SK-N-SH (cell line): Measurements from ENCODE around the gene ELMO1. TPM values are rescaled to one million over a fixed set of nuclear protein-coding genes. Genes with fewer than 3 reads are reported as not detected.

Source experiments
- CTCF ChIA-PET: fragments of 300-600, 350-600 bp; formaldehyde crosslinking; extraction: SDS; loops from one replicate; lab custom pipeline; 2021; lab: Yijun Ruan, JAX
- POLR2A ChIA-PET: fragments of 350-600 bp; sonication (Branson Sonifier 250); formaldehyde crosslinking; extraction: SDS; loops from one replicate; lab custom pipeline; 2020; ENCODE audit warnings: antibody characterized with exemption, inconsistent platforms; lab: Yijun Ruan, JAX
- DNase-seq: peaks from one replicate; pipeline ENCODE4 v3.0.0; 2012
- H2AFZ ChIP-seq: fragments of 200-600 bp; sonication (generic); 2 replicates; pipeline ENCODE4 v1.8.1; 2016; ENCODE audit warnings: antibody characterized with exemption, mild to moderate bottlenecking, low read depth
- H3F3A ChIP-seq: fragments of 200-600 bp; sonication (generic); replicated peaks from 2 replicates; pipeline ENCODE3; 2016; ENCODE audit warnings: antibody characterized with exemption, mild to moderate bottlenecking; ENCODE audit not compliant: insufficient read depth
- H3K27ac ChIP-seq, 2 experiments: fragments of 200-500 bp in 1 of 2; fragments of 200-600 bp in 1 of 2; sonication (Bioruptor generic) in 1 of 2; sonication (generic), shearing (Covaris generic) in 1 of 2; 2 replicates each; pipeline versions ENCODE4 v1.5.1 to v1.6.1; 2014 to 2016; ENCODE audit warnings: low read depth in 2 of 2, inconsistent platforms in 1 of 2, low read length in 1 of 2, mild to moderate bottlenecking in 1 of 2, mixed read lengths in 1 of 2
- H3K27me3 ChIP-seq: fragments of 200-600 bp; sonication (generic), shearing (Covaris generic); 2 replicates; pipeline ENCODE4 v1.6.1; 2016; ENCODE audit warnings: mixed run types; ENCODE audit not compliant: insufficient read depth
- H3K36me3 ChIP-seq, 2 experiments: fragments of 200-500 bp in 1 of 2; fragments of 200-600 bp in 1 of 2; sonication (Bioruptor generic) in 1 of 2; sonication (generic) in 1 of 2; replicated peaks in 1 of 2; 2 replicates each; pipeline versions ENCODE3 to v1.5.1; 2014 to 2016; ENCODE audit warnings: low read length in 1 of 2, mild to moderate bottlenecking in 1 of 2; ENCODE audit not compliant: insufficient read depth in 2 of 2, control insufficient read depth in 1 of 2
- H3K4me1 ChIP-seq, 2 experiments: fragments of 200-500 bp in 1 of 2; fragments of 200-600 bp in 1 of 2; sonication (Bioruptor generic) in 1 of 2; sonication (generic), shearing (Covaris generic) in 1 of 2; 2 replicates each; pipeline versions ENCODE4 v1.5.1 to v1.6.1; 2014 to 2016; ENCODE audit warnings: low read depth in 1 of 2, low read length in 1 of 2, mixed run types in 1 of 2; ENCODE audit not compliant: insufficient read depth in 2 of 2, control insufficient read depth in 1 of 2
- H3K4me2 ChIP-seq: fragments of 200-600 bp; sonication (generic), shearing (Covaris generic); 2 replicates; pipeline ENCODE4 v1.6.1; 2017; ENCODE audit warnings: mixed run types
- H3K4me3 ChIP-seq, 2 experiments: fragments of 200-500 bp in 1 of 2; fragments of 200-600 bp in 1 of 2; sonication (Bioruptor generic) in 1 of 2; sonication (generic), shearing (Covaris generic) in 1 of 2; 2 replicates each; pipeline versions ENCODE4 v1.5.1 to v1.8.1; 2014 to 2016; ENCODE audit warnings: low read depth in 2 of 2, inconsistent platforms in 1 of 2, low read length in 1 of 2, mild to moderate bottlenecking in 1 of 2, mixed read lengths in 1 of 2, moderate library complexity in 1 of 2
- H3K79me2 ChIP-seq: fragments of 200-600 bp; sonication (generic); 2 replicates; pipeline ENCODE4 v1.8.1; 2017; ENCODE audit warnings: mild to moderate bottlenecking; ENCODE audit not compliant: insufficient read depth
- H3K9ac ChIP-seq: fragments of 200-600 bp; sonication (generic); 2 replicates; pipeline ENCODE4 v1.6.1; 2017; ENCODE audit warnings: mixed run types
- H3K9me2 ChIP-seq: fragments of 200-600 bp; sonication (generic); 2 replicates; pipeline ENCODE4 v1.6.1; 2017; ENCODE audit warnings: mixed run types
- H3K9me3 ChIP-seq: fragments of 200-600 bp; sonication (generic); 2 replicates; pipeline ENCODE4 v1.6.1; 2017; ENCODE audit warnings: mixed run types, mild to moderate bottlenecking, moderate library complexity
- H4K20me1 ChIP-seq: fragments of 200-600 bp; sonication (generic); 2 replicates; pipeline ENCODE4 v1.6.1; 2017; ENCODE audit warnings: mild to moderate bottlenecking, mixed run types; ENCODE audit not compliant: insufficient read depth
- CHD2 ChIP-seq: fragments of 150-350 bp; IDR thresholded peaks from 2 replicates; pipeline ENCODE4 v1.6.1; 2018; ENCODE audit warnings: low read length; ENCODE audit not compliant: partially characterized antibody
- EP300 ChIP-seq, 2 experiments: IDR thresholded peaks; 2 replicates each; pipeline versions ENCODE4 v1.4.0 to v1.6.1; 2012; ENCODE audit warnings: borderline replicate concordance in 1 of 2, low read depth in 1 of 2, low read length in 1 of 2
- FOXM1 ChIP-seq: IDR thresholded peaks from 2 replicates; pipeline ENCODE4 v1.4.0; 2012; ENCODE audit warnings: low read depth, mild to moderate bottlenecking
- JUND ChIP-seq: IDR thresholded peaks from 2 replicates; pipeline ENCODE4 v1.4.0; 2012
- MEF2A ChIP-seq: IDR thresholded peaks from 2 replicates; pipeline ENCODE4 v1.4.0; 2012; ENCODE audit warnings: low read depth, borderline replicate concordance
- NFIC ChIP-seq: IDR thresholded peaks from 2 replicates; pipeline ENCODE4 v1.4.0; 2012; ENCODE audit warnings: borderline replicate concordance
- POLR2AphosphoS5 ChIP-seq: IDR thresholded peaks from 2 replicates; pipeline ENCODE4 v1.6.1; 2012; ENCODE audit warnings: low read depth, low read length
- RAD21 ChIP-seq: IDR thresholded peaks from 2 replicates; pipeline ENCODE4 v1.6.1; 2012; ENCODE audit warnings: mild to moderate bottlenecking, low read length
- RXRA ChIP-seq: IDR thresholded peaks from 2 replicates; pipeline ENCODE4 v1.4.0; 2012; ENCODE audit warnings: low read depth, mild to moderate bottlenecking, borderline replicate concordance
- SIN3A ChIP-seq: IDR thresholded peaks from 2 replicates; pipeline ENCODE4 v1.6.1; 2012; ENCODE audit warnings: low read depth, mild to moderate bottlenecking, low read length, moderate library complexity, borderline replicate concordance
- SMC3 ChIP-seq: IDR thresholded peaks from 2 replicates; pipeline ENCODE4 v1.6.1; 2012; ENCODE audit warnings: low read depth, low read length, improper control_type of control experiment
- TAF1 ChIP-seq: IDR thresholded peaks from 2 replicates; pipeline ENCODE4 v1.6.1; 2012; ENCODE audit warnings: low read depth, mild to moderate bottlenecking, low read length, moderate library complexity, borderline replicate concordance
- YY1 ChIP-seq: IDR thresholded peaks from 2 replicates; pipeline ENCODE4 v1.4.0; 2012; ENCODE audit warnings: low read depth, mild to moderate bottlenecking
- WGBS: methylation state at CpG from one replicate; pipeline ENCODE4 v1.1.6; 2017; ENCODE audit warnings: low lambda C conversion rate; 5-methylcytosine and 5-hydroxymethylcytosine counted together
- polyA plus RNA-seq, 3 experiments: library from polyadenylated mRNA; depleted of rRNA; stranded (reverse); fragments of >200 nt; gene quantifications; 2 replicates each; pipeline ENCODE4 v1.2.3, GENCODE V29; 2012
- TF ChIP-seq, protein P1 (sequence below): IDR thresholded peaks from 2 replicates; pipeline ENCODE4 v1.4.0; 2012; ENCODE audit warnings: low read depth, borderline replicate concordance
- TF ChIP-seq, protein P2 (sequence below): IDR thresholded peaks from 2 replicates; pipeline ENCODE4 v1.6.1; 2012; ENCODE audit warnings: mild to moderate bottlenecking, low read depth, low read length, moderate library complexity
- TF ChIP-seq, protein P3 (sequence below): fragments of 150-350 bp; IDR thresholded peaks from 2 replicates; pipeline ENCODE4 v1.6.1; 2016; ENCODE audit warnings: mild to moderate bottlenecking, low read depth, low read length
- TF ChIP-seq, protein P4 (sequence below): fragments of 150-350 bp; IDR thresholded peaks from 2 replicates; pipeline ENCODE4 v1.6.1; 2017; ENCODE audit warnings: antibody characterized with exemption, low read length, low read depth, borderline replicate concordance

ELMO1 gene
- polyA plus RNA-seq, 1 of the 3 experiments (the other 2 are of a cell fraction) = 0.64 TPM

DNA sequence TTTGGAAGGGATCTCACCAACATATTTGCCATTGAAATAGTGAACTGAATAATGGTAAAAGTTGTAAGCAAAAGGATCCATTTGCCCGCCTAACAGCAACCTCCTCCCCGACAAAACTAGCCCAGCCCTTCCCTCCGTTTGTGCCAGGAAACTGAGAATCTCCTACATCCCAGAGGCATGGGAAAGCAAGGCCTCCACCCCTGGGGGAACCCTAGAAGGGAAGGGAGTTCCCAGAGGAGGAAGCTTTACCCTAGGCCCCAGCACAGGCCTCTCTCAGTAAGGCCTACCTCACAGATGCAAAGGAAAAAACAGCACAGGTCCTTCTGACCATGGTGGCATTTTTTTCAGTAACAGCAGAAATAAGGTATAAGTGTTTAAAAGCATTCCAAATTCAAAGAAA, 229.7 kb downstream of the ELMO1 start:
- no peak overlapping the region for H2AFZ ChIP-seq
- no peak overlapping the region for H3K9ac ChIP-seq
- DNase-seq = no peak
- no peaks in the 10 kb centered on the region for H3K4me1 ChIP-seq
- 41% methylated on average over 3 of the region's 3 CpGs for WGBS
- no peaks in the 10 kb centered on the region for H3K27me3 ChIP-seq
- no peak overlapping the region for H3K4me2 ChIP-seq
- no peaks in the 10 kb centered on the region for H3K79me2 ChIP-seq
- ChIA-PET POLR2A (no interaction called here), CTCF (interaction anchor here (1.2 to 8.2 kb wide), 5 partner anchors 11 to 615 kb away, joined by 4 to 55 read pairs (median 5); no protein-coding TSS in a partner anchor)
- H3K36me3 ChIP-seq = no peaks in the 10 kb centered on the region
- no peak overlapping the region for H3K4me3 ChIP-seq
- H3K27ac ChIP-seq = no peak overlapping the region
- no peaks in the 10 kb centered on the region for H3K9me2 ChIP-seq
- H4K20me1 ChIP-seq = no peaks in the 10 kb centered on the region
- H3F3A ChIP-seq = no peaks in the 10 kb centered on the region
- no peak for TF ChIP-seq NFIC
- TF ChIP-seq JUND = no peak
- no peak for TF ChIP-seq SMC3
- H3K9me3 ChIP-seq = no peaks in the 10 kb centered on the region

DNA sequence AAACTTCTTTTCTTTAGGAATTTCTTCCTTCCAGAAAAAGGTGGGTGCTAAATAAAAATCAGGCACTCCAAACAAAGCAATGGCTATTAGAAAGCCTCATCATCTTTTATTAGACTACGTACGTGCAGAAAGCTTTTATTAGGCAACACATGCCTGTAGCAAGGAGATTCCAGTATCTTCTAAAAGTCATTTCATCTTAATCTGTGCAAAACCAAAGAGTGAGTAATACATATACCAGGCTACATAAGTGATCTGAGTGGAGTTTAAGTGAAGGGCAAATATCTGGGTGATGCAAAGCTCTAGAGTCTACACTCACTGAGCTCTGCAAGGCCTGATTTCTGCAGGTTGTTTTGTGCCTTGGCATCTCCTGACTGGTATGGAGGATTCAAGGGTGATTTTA, 231.7 kb downstream of the ELMO1 start:
- H3K9me2 ChIP-seq = no peaks in the 10 kb centered on the region
- 32% methylated on average over 2 of the region's 2 CpGs for WGBS
- H3F3A ChIP-seq = no peaks in the 10 kb centered on the region
- POLR2A ChIA-PET = no interaction called here
- no peaks in the 10 kb centered on the region for H4K20me1 ChIP-seq
- no peak overlapping the region for H2AFZ ChIP-seq
- no peaks in the 10 kb centered on the region for H3K36me3 ChIP-seq
- TF ChIP-seq, protein P1, sequence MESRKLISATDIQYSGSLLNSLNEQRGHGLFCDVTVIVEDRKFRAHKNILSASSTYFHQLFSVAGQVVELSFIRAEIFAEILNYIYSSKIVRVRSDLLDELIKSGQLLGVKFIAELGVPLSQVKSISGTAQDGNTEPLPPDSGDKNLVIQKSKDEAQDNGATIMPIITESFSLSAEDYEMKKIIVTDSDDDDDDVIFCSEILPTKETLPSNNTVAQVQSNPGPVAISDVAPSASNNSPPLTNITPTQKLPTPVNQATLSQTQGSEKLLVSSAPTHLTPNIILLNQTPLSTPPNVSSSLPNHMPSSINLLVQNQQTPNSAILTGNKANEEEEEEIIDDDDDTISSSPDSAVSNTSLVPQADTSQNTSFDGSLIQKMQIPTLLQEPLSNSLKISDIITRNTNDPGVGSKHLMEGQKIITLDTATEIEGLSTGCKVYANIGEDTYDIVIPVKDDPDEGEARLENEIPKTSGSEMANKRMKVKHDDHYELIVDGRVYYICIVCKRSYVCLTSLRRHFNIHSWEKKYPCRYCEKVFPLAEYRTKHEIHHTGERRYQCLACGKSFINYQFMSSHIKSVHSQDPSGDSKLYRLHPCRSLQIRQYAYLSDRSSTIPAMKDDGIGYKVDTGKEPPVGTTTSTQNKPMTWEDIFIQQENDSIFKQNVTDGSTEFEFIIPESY = no peak
- TF ChIP-seq MEF2A = no peak
- TF ChIP-seq SIN3A = no peak
- no peak for TF ChIP-seq CHD2
- TF ChIP-seq YY1 = no peak
- TF ChIP-seq TAF1 = no peak
- TF ChIP-seq, protein P2, sequence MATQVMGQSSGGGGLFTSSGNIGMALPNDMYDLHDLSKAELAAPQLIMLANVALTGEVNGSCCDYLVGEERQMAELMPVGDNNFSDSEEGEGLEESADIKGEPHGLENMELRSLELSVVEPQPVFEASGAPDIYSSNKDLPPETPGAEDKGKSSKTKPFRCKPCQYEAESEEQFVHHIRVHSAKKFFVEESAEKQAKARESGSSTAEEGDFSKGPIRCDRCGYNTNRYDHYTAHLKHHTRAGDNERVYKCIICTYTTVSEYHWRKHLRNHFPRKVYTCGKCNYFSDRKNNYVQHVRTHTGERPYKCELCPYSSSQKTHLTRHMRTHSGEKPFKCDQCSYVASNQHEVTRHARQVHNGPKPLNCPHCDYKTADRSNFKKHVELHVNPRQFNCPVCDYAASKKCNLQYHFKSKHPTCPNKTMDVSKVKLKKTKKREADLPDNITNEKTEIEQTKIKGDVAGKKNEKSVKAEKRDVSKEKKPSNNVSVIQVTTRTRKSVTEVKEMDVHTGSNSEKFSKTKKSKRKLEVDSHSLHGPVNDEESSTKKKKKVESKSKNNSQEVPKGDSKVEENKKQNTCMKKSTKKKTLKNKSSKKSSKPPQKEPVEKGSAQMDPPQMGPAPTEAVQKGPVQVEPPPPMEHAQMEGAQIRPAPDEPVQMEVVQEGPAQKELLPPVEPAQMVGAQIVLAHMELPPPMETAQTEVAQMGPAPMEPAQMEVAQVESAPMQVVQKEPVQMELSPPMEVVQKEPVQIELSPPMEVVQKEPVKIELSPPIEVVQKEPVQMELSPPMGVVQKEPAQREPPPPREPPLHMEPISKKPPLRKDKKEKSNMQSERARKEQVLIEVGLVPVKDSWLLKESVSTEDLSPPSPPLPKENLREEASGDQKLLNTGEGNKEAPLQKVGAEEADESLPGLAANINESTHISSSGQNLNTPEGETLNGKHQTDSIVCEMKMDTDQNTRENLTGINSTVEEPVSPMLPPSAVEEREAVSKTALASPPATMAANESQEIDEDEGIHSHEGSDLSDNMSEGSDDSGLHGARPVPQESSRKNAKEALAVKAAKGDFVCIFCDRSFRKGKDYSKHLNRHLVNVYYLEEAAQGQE = no peak
- TF ChIP-seq POLR2AphosphoS5 = no peak
- TF ChIP-seq RAD21 = no peak
- TF ChIP-seq, protein P3, sequence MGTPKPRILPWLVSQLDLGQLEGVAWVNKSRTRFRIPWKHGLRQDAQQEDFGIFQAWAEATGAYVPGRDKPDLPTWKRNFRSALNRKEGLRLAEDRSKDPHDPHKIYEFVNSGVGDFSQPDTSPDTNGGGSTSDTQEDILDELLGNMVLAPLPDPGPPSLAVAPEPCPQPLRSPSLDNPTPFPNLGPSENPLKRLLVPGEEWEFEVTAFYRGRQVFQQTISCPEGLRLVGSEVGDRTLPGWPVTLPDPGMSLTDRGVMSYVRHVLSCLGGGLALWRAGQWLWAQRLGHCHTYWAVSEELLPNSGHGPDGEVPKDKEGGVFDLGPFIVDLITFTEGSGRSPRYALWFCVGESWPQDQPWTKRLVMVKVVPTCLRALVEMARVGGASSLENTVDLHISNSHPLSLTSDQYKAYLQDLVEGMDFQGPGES = no peak
- no peak for TF ChIP-seq EP300 (IDR thresholded peaks at IDR 0.05; ENCODE audit: borderline replicate concordance in 1 of 2, low read depth in 1 of 2, low read length in 1 of 2)
- no peak for TF ChIP-seq FOXM1
- no peak for TF ChIP-seq RXRA
- TF ChIP-seq, protein P4, sequence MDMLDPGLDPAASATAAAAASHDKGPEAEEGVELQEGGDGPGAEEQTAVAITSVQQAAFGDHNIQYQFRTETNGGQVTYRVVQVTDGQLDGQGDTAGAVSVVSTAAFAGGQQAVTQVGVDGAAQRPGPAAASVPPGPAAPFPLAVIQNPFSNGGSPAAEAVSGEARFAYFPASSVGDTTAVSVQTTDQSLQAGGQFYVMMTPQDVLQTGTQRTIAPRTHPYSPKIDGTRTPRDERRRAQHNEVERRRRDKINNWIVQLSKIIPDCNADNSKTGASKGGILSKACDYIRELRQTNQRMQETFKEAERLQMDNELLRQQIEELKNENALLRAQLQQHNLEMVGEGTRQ = no peak
- no peak overlapping the region for H3K27ac ChIP-seq
- no peak for DNase-seq
- no peaks in the 10 kb centered on the region for H3K79me2 ChIP-seq
- CTCF ChIA-PET = interaction anchor here (1.0 to 8.2 kb wide), 4 partner anchors 16 to 617 kb away, joined by 3 to 55 read pairs (median 24); no protein-coding TSS in a partner anchor
- H3K9me3 ChIP-seq = no peaks in the 10 kb centered on the region
- no peaks in the 10 kb centered on the region for H3K27me3 ChIP-seq
- no peaks in the 10 kb centered on the region for H3K4me1 ChIP-seq
- no peak overlapping the region for H3K4me2 ChIP-seq
- H3K9ac ChIP-seq = no peak overlapping the region
- no peak overlapping the region for H3K4me3 ChIP-seq
